GM23338 (cell line): ENCODE measurements around the gene GDAP2.

Experiments
- EZH2 ChIP-seq: fragments of 200-600 bp; sonication (generic); IDR thresholded peaks from one replicate; pipeline ENCODE4 v1.8.0; 2017; ENCODE audit warnings: antibody characterized with exemption, mild to moderate bottlenecking, low read depth; ENCODE audit not compliant: unreplicated experiment
- TF ChIP-seq, protein P1 (sequence below), 2 experiments: fragments of 200-600 bp in 1 of 2; sonication (generic) in 1 of 2; conservative IDR thresholded peaks; 2 replicates each; pipeline versions ENCODE4 v1.5.1 to v1.6.1; 2016 to 2017; ENCODE audit warnings: antibody characterized with exemption in 2 of 2, low read depth in 2 of 2, mild to moderate bottlenecking in 2 of 2, moderate library complexity in 1 of 2

DNA sequence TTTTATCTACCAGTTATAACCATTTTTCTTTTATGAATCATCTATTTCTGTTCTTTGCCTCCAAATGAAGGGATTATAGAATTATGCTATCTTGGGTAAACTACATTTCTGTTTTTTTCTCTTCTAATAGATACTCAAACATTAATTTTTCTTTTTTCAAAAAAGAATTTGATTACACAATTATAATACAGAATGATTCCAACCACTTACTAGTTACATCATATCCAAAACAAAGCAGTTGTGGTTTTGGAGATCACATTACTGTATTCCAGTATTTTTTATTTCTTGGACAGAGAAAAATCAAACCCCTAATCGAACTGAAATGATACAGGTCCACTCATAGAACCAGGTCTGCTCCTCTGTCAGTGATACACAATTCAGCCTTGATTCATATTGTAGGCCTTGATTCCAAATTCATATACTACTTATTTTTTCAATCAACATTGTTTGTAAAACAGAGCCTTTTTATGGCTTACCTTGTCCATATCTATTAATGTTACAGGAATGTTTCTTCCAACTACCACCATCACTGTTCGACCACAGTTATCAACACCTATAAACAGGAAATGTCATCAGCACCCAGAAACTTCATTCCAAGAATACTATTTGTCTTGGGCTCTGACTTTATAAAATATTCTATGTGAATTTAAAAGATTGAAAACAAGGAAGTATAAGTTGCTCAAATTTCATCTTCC, 43.2 kb downstream of the GDAP2 start:
- TF ChIP-seq, protein P1, sequence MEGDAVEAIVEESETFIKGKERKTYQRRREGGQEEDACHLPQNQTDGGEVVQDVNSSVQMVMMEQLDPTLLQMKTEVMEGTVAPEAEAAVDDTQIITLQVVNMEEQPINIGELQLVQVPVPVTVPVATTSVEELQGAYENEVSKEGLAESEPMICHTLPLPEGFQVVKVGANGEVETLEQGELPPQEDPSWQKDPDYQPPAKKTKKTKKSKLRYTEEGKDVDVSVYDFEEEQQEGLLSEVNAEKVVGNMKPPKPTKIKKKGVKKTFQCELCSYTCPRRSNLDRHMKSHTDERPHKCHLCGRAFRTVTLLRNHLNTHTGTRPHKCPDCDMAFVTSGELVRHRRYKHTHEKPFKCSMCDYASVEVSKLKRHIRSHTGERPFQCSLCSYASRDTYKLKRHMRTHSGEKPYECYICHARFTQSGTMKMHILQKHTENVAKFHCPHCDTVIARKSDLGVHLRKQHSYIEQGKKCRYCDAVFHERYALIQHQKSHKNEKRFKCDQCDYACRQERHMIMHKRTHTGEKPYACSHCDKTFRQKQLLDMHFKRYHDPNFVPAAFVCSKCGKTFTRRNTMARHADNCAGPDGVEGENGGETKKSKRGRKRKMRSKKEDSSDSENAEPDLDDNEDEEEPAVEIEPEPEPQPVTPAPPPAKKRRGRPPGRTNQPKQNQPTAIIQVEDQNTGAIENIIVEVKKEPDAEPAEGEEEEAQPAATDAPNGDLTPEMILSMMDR (conservative IDR thresholded peaks at IDR 0.05; ENCODE audit: low read depth in 2 of 2): no peak
- TF ChIP-seq EZH2: no peak
